Spleen (tissue), 7 donors: ENCODE measurements around the gene PCMTD2.

Source experiments
- CTCF ChIP-seq, 11 experiments: fragments of 200-600 bp in 7 of 11; fragments of 450-650 bp in 4 of 11; sonication (generic) in 4 of 11; IDR thresholded peaks in 8 of 11; conservative IDR thresholded peaks in 3 of 11; 1 replicate in 7 of 11; 2 replicates in 4 of 11; pipeline versions ENCODE4 v1.4.0 to v1.8.0; 2016 to 2021; ENCODE audit warnings: antibody characterized with exemption in 11 of 11, inconsistent platforms in 4 of 11, mild to moderate bottlenecking in 1 of 11
- POLR2A ChIP-seq, 3 donors: fragments of 450-650 bp; IDR thresholded peaks; one replicate each; pipeline ENCODE4 v1.5.1; 2017; ENCODE audit warnings: antibody characterized with exemption in 3 of 3, mild to moderate bottlenecking in 1 of 3
- POLR2AphosphoS5 ChIP-seq, 3 donors: sonication (generic); formaldehyde crosslinking; IDR thresholded peaks; one replicate each; pipeline ENCODE4 v1.5.1; 2017; ENCODE audit warnings: antibody characterized with exemption in 3 of 3
- donor health status: DM: no; HTN: no; CAD: no; lungs with moderate emphysema.
- donor health status: DM: no; HTN: no; CAD: no.
- donor health status: DM: no; HTN: no; CAD: no.

GRCh38 chr20:64214113-64214512 lies 41.4 kb upstream of the PCMTD2 start:
- no peak for TF ChIP-seq CTCF (IDR thresholded peaks at IDR 0.05 in 8 of 11, conservative IDR thresholded peaks at IDR 0.05 in 3 of 11)
- no peak for TF ChIP-seq POLR2A (IDR thresholded peaks at IDR 0.05)
- no peak for TF ChIP-seq POLR2AphosphoS5 (IDR thresholded peaks at IDR 0.05)
